BJ (cell line): Measurements from ENCODE around the gene RASAL3. TPM values are rescaled to one million over a fixed set of nuclear protein-coding genes. Genes with fewer than 3 reads are reported as not detected.

Experiments used
- CTCF ChIA-PET: fragments of 350-600 bp; formaldehyde crosslinking; extraction: SDS; loops from one replicate; lab custom pipeline; 2021; ENCODE audit warnings: antibody characterized with exemption, inconsistent platforms; lab: Yijun Ruan, JAX
- POLR2A ChIA-PET: fragments of 300-600 bp; sonication (Branson Sonifier 250); formaldehyde crosslinking; extraction: SDS; loops from one replicate; lab custom pipeline; 2021; ENCODE audit warnings: antibody characterized with exemption; lab: Charles Lee
- DNase-seq: peaks from one replicate; pipeline ENCODE4 v3.0.0-alpha.2; 2011; ENCODE audit warnings: low read depth
- H3K27me3 ChIP-seq: 2 replicates; pipeline ENCODE4 v1.6.0; 2011; ENCODE audit warnings: low read length; ENCODE audit not compliant: control insufficient read depth, insufficient read depth
- H3K36me3 ChIP-seq: 2 replicates; pipeline ENCODE4 v1.5.1; 2011; ENCODE audit warnings: low read length; ENCODE audit not compliant: control insufficient read depth, insufficient read depth
- H3K4me3 ChIP-seq: 2 replicates; pipeline ENCODE4 v1.5.1; 2011; ENCODE audit warnings: low read depth, mild to moderate bottlenecking, control low read depth, low read length
- polyA plus RNA-seq: library from polyadenylated mRNA; depleted of rRNA; stranded (reverse); fragments of >200 nt; gene quantifications from 2 replicates; pipeline ENCODE4 v1.2.3, GENCODE V29; 2011
- TF ChIP-seq, protein P1 (sequence below): IDR thresholded peaks from 2 replicates; pipeline ENCODE4 v1.5.1; 2011; ENCODE audit warnings: low read depth, mild to moderate bottlenecking, control low read depth, inconsistent platforms, low read length, moderate library complexity; ENCODE audit not compliant: insufficient read depth

RASAL3 gene
- polyA plus RNA-seq, 1 experiment = not detected

DNA sequence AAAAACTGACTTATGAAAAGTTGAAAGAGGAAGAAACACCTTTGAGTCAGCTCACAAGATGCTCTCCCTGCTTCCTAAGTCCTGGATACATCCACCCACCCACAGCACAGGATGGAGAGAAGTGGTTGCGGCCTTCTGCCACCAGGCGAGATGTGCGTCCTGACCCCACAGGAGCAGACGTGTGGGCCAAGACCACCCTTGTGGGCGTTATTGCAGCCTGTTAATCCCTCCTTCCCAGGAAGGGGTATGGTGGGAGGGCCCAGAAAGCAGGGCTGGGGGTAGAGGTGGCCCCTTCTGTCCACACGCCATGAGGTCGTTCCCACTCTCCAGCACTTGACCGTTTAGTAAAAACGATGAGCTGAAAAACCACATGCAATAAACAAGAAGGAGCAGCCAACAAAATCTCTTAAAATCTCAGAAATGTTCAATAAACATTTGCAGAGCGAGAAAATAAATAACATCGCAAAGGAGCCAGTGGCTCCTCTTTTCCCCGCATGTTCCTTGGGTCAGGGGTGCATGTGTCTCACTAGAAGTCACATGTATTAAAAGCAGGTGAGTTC is 43.1 kb downstream of the RASAL3 start:
- TF ChIP-seq, protein P1, sequence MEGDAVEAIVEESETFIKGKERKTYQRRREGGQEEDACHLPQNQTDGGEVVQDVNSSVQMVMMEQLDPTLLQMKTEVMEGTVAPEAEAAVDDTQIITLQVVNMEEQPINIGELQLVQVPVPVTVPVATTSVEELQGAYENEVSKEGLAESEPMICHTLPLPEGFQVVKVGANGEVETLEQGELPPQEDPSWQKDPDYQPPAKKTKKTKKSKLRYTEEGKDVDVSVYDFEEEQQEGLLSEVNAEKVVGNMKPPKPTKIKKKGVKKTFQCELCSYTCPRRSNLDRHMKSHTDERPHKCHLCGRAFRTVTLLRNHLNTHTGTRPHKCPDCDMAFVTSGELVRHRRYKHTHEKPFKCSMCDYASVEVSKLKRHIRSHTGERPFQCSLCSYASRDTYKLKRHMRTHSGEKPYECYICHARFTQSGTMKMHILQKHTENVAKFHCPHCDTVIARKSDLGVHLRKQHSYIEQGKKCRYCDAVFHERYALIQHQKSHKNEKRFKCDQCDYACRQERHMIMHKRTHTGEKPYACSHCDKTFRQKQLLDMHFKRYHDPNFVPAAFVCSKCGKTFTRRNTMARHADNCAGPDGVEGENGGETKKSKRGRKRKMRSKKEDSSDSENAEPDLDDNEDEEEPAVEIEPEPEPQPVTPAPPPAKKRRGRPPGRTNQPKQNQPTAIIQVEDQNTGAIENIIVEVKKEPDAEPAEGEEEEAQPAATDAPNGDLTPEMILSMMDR = no peak
- H3K36me3 ChIP-seq = peaks cover 36% of the 10 kb centered on the region
- CTCF ChIA-PET = interaction anchor here (1.1 to 1.5 kb wide), 3 partner anchors 15 to 226 kb away, joined by 3 to 5 read pairs (median 3); no protein-coding TSS in a partner anchor
- no peaks in the 10 kb centered on the region for H3K27me3 ChIP-seq
- no peak for DNase-seq
- H3K4me3 ChIP-seq = no peak overlapping the region
- POLR2A ChIA-PET = no interaction called here

DNA sequence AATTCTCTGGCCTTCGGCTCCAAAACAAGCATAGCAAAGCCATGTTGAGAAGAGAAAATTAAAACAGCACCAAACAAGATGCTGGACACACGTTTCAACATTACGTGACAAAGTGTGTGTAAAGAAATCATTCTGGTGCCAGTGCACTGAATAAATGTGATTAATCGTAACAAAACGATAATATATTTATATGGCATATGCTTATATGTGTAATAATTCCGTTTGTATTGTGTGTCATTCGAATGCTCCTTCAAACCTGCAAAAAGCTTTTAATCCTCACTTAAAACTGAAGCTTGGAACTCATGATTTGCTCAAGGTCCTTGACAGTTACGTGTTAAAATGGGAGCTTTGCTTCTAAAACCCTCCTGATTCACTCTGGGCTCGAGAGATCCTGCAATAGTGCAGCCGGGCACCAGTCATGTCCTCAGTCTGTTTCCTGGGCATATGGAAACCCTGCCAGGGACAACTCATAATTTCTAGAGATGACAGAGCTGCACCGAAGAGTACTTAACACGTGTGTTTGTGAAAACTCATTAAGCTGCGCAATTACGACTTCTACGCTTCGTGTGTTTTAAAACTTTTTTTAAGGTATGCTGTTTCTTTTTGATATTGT is 44.8 kb downstream of the RASAL3 start:
- H3K4me3 ChIP-seq = peak overlapping the region; percentile 49
- ChIA-PET POLR2A (interaction anchor here (0.5 to 1.2 kb wide), 2 partner anchors 41 to 224 kb away, joined by 4 to 6 read pairs; no protein-coding TSS in a partner anchor), CTCF (interaction anchor here (0.6 to 2.9 kb wide), 14 partner anchors 9 to 265 kb away, joined by 3 to 11 read pairs (median 4); no protein-coding TSS in a partner anchor)
- TF ChIP-seq, protein P1 = no peak
- no peak for DNase-seq
- peaks cover 27% of the 10 kb centered on the region for H3K36me3 ChIP-seq
- H3K27me3 ChIP-seq = no peaks in the 10 kb centered on the region

DNA sequence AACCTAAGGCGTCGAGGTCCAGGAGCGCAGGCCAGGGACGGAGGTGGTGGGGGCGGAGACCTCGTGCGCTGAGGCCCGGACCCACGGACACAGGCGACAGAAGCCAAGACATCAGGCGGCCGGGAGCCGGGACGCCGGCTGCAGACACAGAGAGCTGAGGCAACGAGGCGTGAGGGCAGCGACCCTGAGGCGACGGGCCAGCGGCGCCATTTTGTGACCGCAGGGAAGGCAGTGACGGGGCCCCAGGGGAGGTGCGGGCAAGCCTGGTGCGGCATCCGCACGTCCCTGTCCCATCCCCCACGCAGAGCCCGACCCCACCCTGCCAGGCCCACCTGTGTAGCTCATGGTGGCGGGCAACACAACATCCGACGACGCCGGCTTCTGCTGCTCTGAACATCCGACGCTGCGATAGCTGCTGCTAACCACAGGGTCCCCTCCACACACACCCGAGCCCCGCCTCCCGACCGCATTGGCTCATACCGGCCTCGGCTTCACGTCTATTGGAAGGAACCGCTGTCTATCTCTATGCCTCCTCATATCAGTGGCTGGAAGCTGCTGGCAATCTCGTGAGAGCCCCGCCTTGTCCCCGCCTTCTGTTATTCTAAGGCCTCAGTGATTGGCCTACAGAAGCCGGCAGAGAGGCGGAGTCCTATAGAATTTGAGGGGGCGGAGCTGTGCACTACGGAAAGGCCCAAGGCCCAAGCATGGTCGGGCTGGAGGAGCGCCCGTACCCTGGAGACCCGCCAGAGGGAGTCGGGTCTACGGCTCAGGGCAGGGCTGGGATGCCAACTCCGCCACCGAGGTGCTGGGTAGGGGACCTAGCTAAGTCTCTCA is 45.5 kb downstream of the RASAL3 start, which contains the start of gene AKAP8L:
AKAP8L (minus strand) TSS at position 410 of the 834 bp plus-strand sequence; CDS start at position 345, 65 bp downstream.
- Histone ChIP-seq H3K36me3 (peaks cover 20% of the 10 kb centered on the region), H3K4me3 (peak within 1 kb of the TSS; percentile 99), H3K27me3 (no peaks in the 10 kb centered on the region)
- peak; percentile 99 for DNase-seq
- ChIA-PET POLR2A (interaction anchor here (0.5 to 1.2 kb wide), 2 partner anchors 40 to 223 kb away, joined by 4 to 6 read pairs; no protein-coding TSS in a partner anchor), CTCF (interaction anchor here (0.6 to 2.9 kb wide), 20 partner anchors 8 to 851 kb away, joined by 3 to 11 read pairs (median 4); no protein-coding TSS in a partner anchor)
- TF ChIP-seq, protein P1 = peak; percentile 77

DNA sequence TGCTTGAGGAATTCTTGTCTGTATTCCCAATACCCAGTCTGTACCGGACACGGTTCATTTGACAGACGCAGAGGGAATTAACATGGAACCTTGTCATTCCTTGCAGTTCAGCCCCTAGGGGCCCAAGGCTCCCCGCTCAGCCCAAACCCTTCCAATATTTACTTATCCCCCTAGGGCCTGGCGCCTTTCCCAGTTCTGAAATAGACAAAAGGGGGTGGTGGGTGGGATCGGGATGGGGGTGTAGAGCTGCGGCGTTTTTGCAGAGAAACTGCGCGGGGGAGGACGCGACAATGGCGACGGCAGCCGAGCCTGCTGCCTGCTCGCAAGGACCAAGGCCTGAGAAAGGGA is 46.1 kb downstream of the RASAL3 start:
- Histone ChIP-seq H3K27me3 (no peaks in the 10 kb centered on the region), H3K36me3 (peaks cover 17% of the 10 kb centered on the region), H3K4me3 (peak overlapping the region; percentile 99)
- no peak for DNase-seq
- ChIA-PET CTCF (interaction anchor here (0.8 to 2.9 kb wide), 6 partner anchors 13 to 241 kb away, joined by 3 to 11 read pairs (median 4); no protein-coding TSS in a partner anchor), POLR2A (interaction anchor here (1.2 kb wide), 1 partner anchor 40 kb away, joined by 4 read pairs; no protein-coding TSS in a partner anchor)
- TF ChIP-seq, protein P1 = no peak
